Aorta (tissue), 5 donors: Measurements from ENCODE around the gene CRAMP1. TPM values are rescaled to one million over a fixed set of nuclear protein-coding genes. Genes with fewer than 3 reads are reported as not detected.
"Not testable (repeated sequence)": the region's sequence is repeated elsewhere in the genome, so short reads cannot be mapped to it uniquely, and the experiment has no call there.

ENCODE experiments used
- ATAC-seq: fragments of 200-7000 bp; cut with Tn5 transposase; one replicate; pipeline ENCODE4 v1.9.1; 2022; ENCODE audit warnings: moderate library complexity; ENCODE audit not compliant: low FRiP score
- DNase-seq, 2 donors: peaks; one replicate each; pipeline ENCODE4 v3.0.0-alpha.2; 2020
- H3K27ac ChIP-seq, 2 donors: one replicate each; pipeline ENCODE4 v1.5.1; 2013; ENCODE audit warnings: low read length in 2 of 2, mild to moderate bottlenecking in 2 of 2, moderate library complexity in 2 of 2, control low read depth in 1 of 2, inconsistent platforms in 1 of 2, low read depth in 1 of 2
- H3K27me3 ChIP-seq, 2 donors: one replicate each; pipeline ENCODE4 v1.6.1; 2013; ENCODE audit warnings: control low read depth in 1 of 2, low read length in 1 of 2, mild to moderate bottlenecking in 1 of 2, moderate library complexity in 1 of 2; ENCODE audit not compliant: insufficient read depth in 2 of 2, control insufficient read depth in 1 of 2
- H3K36me3 ChIP-seq, 2 donors: one replicate each; pipeline ENCODE4 v1.6.1; 2013; ENCODE audit warnings: control low read depth in 1 of 2, low read length in 1 of 2, mild to moderate bottlenecking in 1 of 2; ENCODE audit not compliant: insufficient read depth in 2 of 2, control insufficient read depth in 1 of 2
- H3K4me1 ChIP-seq, 2 donors: one replicate each; pipeline ENCODE4 v1.6.1; 2013; ENCODE audit warnings: low read length in 2 of 2, control low read depth in 1 of 2, mild to moderate bottlenecking in 1 of 2, moderate library complexity in 1 of 2; ENCODE audit not compliant: insufficient read depth in 2 of 2, control insufficient read depth in 1 of 2
- H3K4me3 ChIP-seq, 2 donors: one replicate each; pipeline ENCODE4 v1.5.1; 2013; ENCODE audit warnings: low read length in 2 of 2, control low read depth in 1 of 2, mild to moderate bottlenecking in 1 of 2
- H3K9me3 ChIP-seq: one replicate; pipeline ENCODE4 v1.6.1; 2013; ENCODE audit warnings: mild to moderate bottlenecking, low read length; ENCODE audit not compliant: control insufficient read depth
- WGBS, 2 donors: extraction: QIAGEN DNeasy Blood & Tissue Kit; methylation state at CpG; one replicate each; pipeline ENCODE4 v1.1.7; 2013; 5-methylcytosine and 5-hydroxymethylcytosine counted together
- intact Hi-C, 2 donors: fragments of 100-400 bp; cut with DNase I; formaldehyde crosslinking; loops; one replicate each; pipeline versions ENCODE4 v1.14.2 to v1.15.0; 2022
- polyA plus RNA-seq, 2 donors: library from polyadenylated mRNA; stranded (reverse); fragments of 200-250 nt; gene quantifications; one replicate each; pipeline ENCODE4 v1.2.3, GENCODE V29; 2013
- total RNA-seq, 2 donors: library from RNA; stranded (reverse); fragmentation: NEBNext Ultra II Directional; extraction: Animal tissue kit (Norgen Biotek cat#: 25700); gene quantifications; one replicate each; pipeline ENCODE4 v1.2.1, GENCODE V29; 2021
- donor health status: healthy with polysubstance abuse.
- donor health status: Bipolar disorder and iron deficiency.
- donor health status: DM: no; HTN: no; CAD: no.
- donor health status: DM: no; HTN: no; CAD: no.
- donor health status: DM: yes; HTN: yes; CAD: no.

CRAMP1 gene
- total and polyA plus RNA-seq, 4 donors: 2.3 to 24.2 (median 14.4) TPM

DNA sequence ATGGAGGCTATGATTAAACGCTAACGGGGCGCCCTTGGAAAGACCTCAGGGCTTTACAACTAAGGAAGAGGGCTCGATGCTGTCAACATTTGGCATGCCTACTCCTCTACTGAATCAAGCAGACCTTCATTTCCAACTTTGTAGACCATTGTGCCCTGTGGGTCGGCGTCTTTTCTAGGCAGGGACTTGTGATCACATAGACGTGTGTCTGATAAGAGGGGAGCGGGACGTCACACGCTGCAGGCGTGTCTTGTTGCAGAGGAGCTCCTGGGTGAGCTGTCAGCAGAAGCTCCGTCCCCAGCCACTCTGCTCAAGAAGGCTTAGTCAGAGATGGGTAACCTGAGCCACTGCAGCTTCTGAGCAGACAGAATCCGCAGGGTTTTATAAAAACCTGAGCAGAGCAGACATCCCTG is 96.6 kb downstream of the CRAMP1 start:
- no peaks in the 10 kb centered on the region for H3K27me3 ChIP-seq
- 79 to 81% methylated on average over 13 of the region's 13 CpGs for WGBS, 2 donors
- ATAC-seq: no peak
- H3K27ac ChIP-seq: no peak overlapping the region
- DNase-seq: no peak
- H3K4me1 ChIP-seq: no peaks in the 10 kb centered on the region
- no peaks in the 10 kb centered on the region for H3K36me3 ChIP-seq
- H3K9me3 ChIP-seq: no peaks in the 10 kb centered on the region
- H3K4me3 ChIP-seq: no peak overlapping the region
- intact Hi-C loops: loop anchor here in 1 of 2 donors (5.0 to 10.0 kb wide), 3 partner anchors 64 to 216 kb away; partner anchors contain the start of genes CRAMP1, EME2, IFT140 and MRPS34

GRCh38 chr16:1709356-1709755 is 97.2 kb downstream of the CRAMP1 start:
- no peak for DNase-seq
- Histone ChIP-seq H3K4me1 (no peaks in the 10 kb centered on the region), H3K4me3 (no peak overlapping the region), H3K27ac (no peak overlapping the region), H3K36me3 (no peaks in the 10 kb centered on the region), H3K9me3 (no peaks in the 10 kb centered on the region), H3K27me3 (no peaks in the 10 kb centered on the region)
- ATAC-seq: no peak
- 79 to 82% methylated on average over 15 of the region's 15 CpGs for WGBS, 2 donors
- intact Hi-C loops: loop anchor here in 1 of 2 donors (5.0 to 10.0 kb wide), 3 partner anchors 63 to 217 kb away; partner anchors contain the start of genes CRAMP1, EME2, IFT140 and MRPS34

GRCh38 chr16:1710811-1711507 is 98.8 kb downstream of the CRAMP1 start:
- H3K4me1 ChIP-seq: no peaks in the 10 kb centered on the region
- H3K27ac ChIP-seq: no peak overlapping the region
- DNase-seq (no peak), ATAC-seq (no peak)
- intact Hi-C loops: no loop called here
- no peak overlapping the region for H3K4me3 ChIP-seq
- H3K9me3 ChIP-seq: no peaks in the 10 kb centered on the region
- 89 to 92% methylated on average over 17 of the region's 17 CpGs for WGBS, 2 donors
- H3K27me3 ChIP-seq: no peaks in the 10 kb centered on the region
- no peaks in the 10 kb centered on the region for H3K36me3 ChIP-seq

GRCh38 chr16:1712791-1713261 is 100.7 kb downstream of the CRAMP1 start:
- no peaks in the 10 kb centered on the region for H3K4me1 ChIP-seq
- DNase-seq (no peak), ATAC-seq (no peak)
- H3K27ac ChIP-seq: no peak overlapping the region
- no peak overlapping the region for H3K4me3 ChIP-seq
- H3K9me3 ChIP-seq: no peaks in the 10 kb centered on the region
- WGBS, 2 donors: 72 to 76% methylated on average over 14 of the region's 14 CpGs
- intact Hi-C loops: no loop called here
- no peaks in the 10 kb centered on the region for H3K27me3 ChIP-seq
- no peaks in the 10 kb centered on the region for H3K36me3 ChIP-seq

- Histone ChIP-seq H3K36me3 (no peaks in the 10 kb centered on the region), H3K4me3 (no peak overlapping the region), H3K9me3 (no peaks in the 10 kb centered on the region), H3K27me3 (no peaks in the 10 kb centered on the region), H3K27ac (no peak overlapping the region), H3K4me1 (no peaks in the 10 kb centered on the region)
- no peak for DNase-seq
- intact Hi-C loops: no loop called here
- ATAC-seq: no peak
- WGBS, 2 donors: 80 to 81% methylated on average over 7 of the region's 7 CpGs
Measured at GRCh38 chr16:1713331-1713730, 101.2 kb downstream of the CRAMP1 start.

DNA sequence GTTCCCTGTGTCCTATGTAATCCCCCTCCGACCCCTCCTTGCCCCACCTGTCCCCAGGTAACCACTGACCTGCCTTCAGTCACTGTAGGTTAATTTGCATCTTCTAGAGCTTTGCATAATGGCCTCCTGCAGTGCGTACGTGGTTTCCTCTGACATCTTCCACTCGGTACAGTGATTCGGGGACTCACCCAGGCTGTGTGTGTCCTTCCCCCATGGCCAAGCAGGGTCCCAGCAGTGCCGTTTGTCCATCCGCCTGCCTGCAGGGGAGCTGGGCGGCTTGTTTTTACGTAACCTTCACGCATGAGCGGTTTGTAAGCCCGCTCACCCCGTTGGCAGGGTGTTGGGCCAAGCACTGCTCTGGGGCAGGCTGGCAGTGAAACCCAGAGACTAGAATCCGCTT is 101.8 kb downstream of the CRAMP1 start:
- ATAC-seq: no peak
- no peaks in the 10 kb centered on the region for H3K27me3 ChIP-seq
- H3K36me3 ChIP-seq: no peaks in the 10 kb centered on the region
- H3K9me3 ChIP-seq: no peaks in the 10 kb centered on the region
- DNase-seq: no peak
- no peak overlapping the region for H3K27ac ChIP-seq
- intact Hi-C loops: no loop called here
- H3K4me1 ChIP-seq: no peaks in the 10 kb centered on the region
- 74 to 76% methylated on average over 14 of the region's 14 CpGs for WGBS, 2 donors
- H3K4me3 ChIP-seq: no peak overlapping the region

DNA sequence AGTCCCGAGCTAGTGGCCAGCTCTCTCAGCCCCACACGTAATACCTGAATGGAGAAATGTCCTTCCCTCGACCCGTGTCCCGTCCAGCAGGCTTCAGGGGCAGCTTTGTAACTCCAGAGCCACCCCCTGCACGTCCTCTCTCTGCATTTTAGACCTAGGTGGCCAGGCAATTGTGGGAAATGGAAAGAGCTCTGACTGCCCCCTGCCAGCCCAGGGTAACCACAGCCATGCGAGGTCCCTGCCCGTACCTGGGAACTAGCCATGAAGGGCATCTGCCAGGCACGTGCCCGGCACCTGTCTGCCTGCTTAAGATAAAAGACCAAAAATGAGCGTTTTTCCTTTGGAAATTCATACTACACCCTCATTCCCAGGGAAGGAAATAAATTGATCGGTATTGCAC is 103.1 kb downstream of the CRAMP1 start:
- ATAC-seq (no peak), DNase-seq (no peak)
- 89 to 93% methylated on average over 12 of the region's 12 CpGs for WGBS, 2 donors
- Histone ChIP-seq H3K4me3 (no peak overlapping the region), H3K27ac (no peak overlapping the region), H3K36me3 (no peaks in the 10 kb centered on the region), H3K9me3 (no peaks in the 10 kb centered on the region), H3K27me3 (no peaks in the 10 kb centered on the region), H3K4me1 (no peaks in the 10 kb centered on the region)
- intact Hi-C loops: no loop called here

DNA sequence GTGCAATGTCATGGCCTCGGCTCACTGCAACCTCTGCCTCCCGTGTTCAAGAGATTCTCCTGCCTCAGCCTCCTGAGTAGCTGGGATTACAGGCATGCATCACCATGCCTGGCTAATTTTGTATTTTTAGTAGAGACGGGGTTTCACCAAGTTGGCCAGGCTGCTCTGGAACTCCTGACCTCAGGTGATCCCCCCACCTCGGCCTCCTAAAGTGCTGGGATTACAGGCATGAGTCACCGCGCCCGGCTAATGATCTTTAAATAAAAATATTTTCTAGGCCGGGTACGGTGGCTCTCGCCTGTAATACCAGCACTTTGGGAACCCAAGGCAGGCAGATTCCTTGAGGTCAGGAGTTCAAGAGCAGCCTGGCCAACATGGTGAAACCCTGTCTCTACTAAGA is 106.1 kb downstream of the CRAMP1 start:
- intact Hi-C loops, H3K9me3 ChIP-seq, H3K27me3 ChIP-seq, ATAC-seq, DNase-seq, H3K4me3 ChIP-seq, H3K36me3 ChIP-seq, H3K27ac ChIP-seq, H3K4me1 ChIP-seq: not testable (repeated sequence)
- WGBS, 2 donors: 81 to 87% methylated on average over 10 of the region's 10 CpGs

DNA sequence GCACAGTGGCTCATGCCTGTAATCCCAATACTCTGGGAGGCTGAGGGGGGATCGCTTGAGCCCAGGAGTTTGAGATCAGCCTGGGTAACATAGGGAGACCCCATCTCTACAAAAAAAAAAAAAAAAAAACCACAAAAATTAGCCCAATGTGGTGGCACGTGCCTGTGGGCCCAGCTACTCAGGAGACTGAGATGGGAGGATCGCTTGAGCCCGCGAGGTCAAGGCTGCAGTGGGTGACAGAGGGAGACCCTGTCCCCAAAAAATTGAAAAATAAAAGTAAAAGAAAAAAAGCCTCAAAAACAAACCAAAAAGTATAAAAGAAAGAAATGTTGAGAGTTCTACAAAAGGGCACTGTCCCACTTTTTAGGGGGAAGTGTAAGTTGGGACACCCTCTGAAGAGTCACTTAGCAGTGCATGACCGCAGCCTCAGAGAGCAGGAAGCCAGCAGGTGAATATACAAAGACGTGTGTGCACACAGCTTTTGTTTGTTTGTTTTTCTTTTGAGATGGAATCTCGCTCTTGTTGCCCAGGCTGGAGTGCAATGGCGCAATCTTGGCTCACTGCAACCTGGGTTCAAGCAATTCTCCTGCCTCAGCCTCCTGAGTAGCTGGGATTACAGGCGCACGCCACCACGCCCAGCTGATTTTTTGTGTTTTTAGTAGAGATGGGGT is 107.5 kb downstream of the CRAMP1 start:
- intact Hi-C loops, H3K4me3 ChIP-seq, H3K9me3 ChIP-seq, ATAC-seq, H3K36me3 ChIP-seq, H3K4me1 ChIP-seq, DNase-seq, H3K27me3 ChIP-seq, H3K27ac ChIP-seq: not testable (repeated sequence)
- WGBS, 2 donors: 89% methylated on average over 12 of the region's 12 CpGs
